ENCODE measurements around the gene BCLAF1. TPM values are rescaled to one million over a fixed set of nuclear protein-coding genes. Genes with fewer than 3 reads are reported as not detected.

The BCLAF1 gene
- total and polyA plus RNA-seq, 9 of the 15 experiments (the other 6 are each of a cell fraction or from before 2014, with no cell fraction given): 65.4 to 286 (median 165) TPM

- TF ChIP-seq, protein P1, sequence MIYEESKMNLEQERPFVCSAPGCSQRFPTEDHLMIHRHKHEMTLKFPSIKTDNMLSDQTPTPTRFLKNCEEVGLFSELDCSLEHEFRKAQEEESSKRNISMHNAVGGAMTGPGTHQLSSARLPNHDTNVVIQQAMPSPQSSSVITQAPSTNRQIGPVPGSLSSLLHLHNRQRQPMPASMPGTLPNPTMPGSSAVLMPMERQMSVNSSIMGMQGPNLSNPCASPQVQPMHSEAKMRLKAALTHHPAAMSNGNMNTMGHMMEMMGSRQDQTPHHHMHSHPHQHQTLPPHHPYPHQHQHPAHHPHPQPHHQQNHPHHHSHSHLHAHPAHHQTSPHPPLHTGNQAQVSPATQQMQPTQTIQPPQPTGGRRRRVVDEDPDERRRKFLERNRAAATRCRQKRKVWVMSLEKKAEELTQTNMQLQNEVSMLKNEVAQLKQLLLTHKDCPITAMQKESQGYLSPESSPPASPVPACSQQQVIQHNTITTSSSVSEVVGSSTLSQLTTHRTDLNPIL (CRISPR knock-in tag; IDR thresholded peaks at IDR 0.05): no peak
- TF ChIP-seq POLR3A (IDR thresholded peaks at IDR 0.05; ENCODE audit: borderline replicate concordance, extremely low read depth, insufficient read depth, insufficient read length) (no peak), MECOM (CRISPR knock-in tag; IDR thresholded peaks at IDR 0.05) (peak; percentile 71), TAF15 (IDR thresholded peaks at IDR 0.05; ENCODE audit: low read depth, low read length) (no peak), NCOA6 (IDR thresholded peaks at IDR 0.05) (no peak), POLR2AphosphoS5 (IDR thresholded peaks at IDR 0.05; ENCODE audit: control insufficient read depth, insufficient read depth, low read depth, low read length) (peak; percentile 48; the same call in 1 of the 2 replicates), KDM5B (IDR thresholded peaks at IDR 0.05; ENCODE audit: insufficient replicate concordance, low read depth, low read length) (peak; percentile 36), ZC3H4 (CRISPR knock-in tag; IDR thresholded peaks at IDR 0.05; ENCODE audit: borderline replicate concordance) (no peak), HNRNPLL (IDR thresholded peaks at IDR 0.05; ENCODE audit: low read depth, low read length, poor library complexity, severe bottlenecking) (no peak), LEF1 (IDR thresholded peaks at IDR 0.05) (peak; percentile 95), TAF9B (IDR thresholded peaks at IDR 0.05; ENCODE audit: partially characterized antibody) (peak; percentile 37), ZNF133 (CRISPR knock-in tag; IDR thresholded peaks at IDR 0.05) (no peak), CBX5 (IDR thresholded peaks at IDR 0.05; ENCODE audit: borderline replicate concordance, low read depth) (no peak), TARDBP (IDR thresholded peaks at IDR 0.05) (no peak), HIVEP1 (CRISPR knock-in tag; IDR thresholded peaks at IDR 0.05) (no peak), FOS (IDR thresholded peaks at IDR 0.05; ENCODE audit: extremely low read depth, insufficient read length) (no peak), GATA2 (CRISPR knock-in tag; IDR thresholded peaks at IDR 0.05) (0 out of 2 replicates have a peak, but pooled peaks have one; percentile 44), STAG1 (CRISPR knock-in tag; IDR thresholded peaks at IDR 0.05; ENCODE audit: borderline replicate concordance) (no peak), MED1 (CRISPR knock-in tag; IDR thresholded peaks at IDR 0.05; ENCODE audit: borderline replicate concordance) (no peak)
- TF ChIP-seq, protein P2, sequence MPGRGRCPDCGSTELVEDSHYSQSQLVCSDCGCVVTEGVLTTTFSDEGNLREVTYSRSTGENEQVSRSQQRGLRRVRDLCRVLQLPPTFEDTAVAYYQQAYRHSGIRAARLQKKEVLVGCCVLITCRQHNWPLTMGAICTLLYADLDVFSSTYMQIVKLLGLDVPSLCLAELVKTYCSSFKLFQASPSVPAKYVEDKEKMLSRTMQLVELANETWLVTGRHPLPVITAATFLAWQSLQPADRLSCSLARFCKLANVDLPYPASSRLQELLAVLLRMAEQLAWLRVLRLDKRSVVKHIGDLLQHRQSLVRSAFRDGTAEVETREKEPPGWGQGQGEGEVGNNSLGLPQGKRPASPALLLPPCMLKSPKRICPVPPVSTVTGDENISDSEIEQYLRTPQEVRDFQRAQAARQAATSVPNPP (IDR thresholded peaks at IDR 0.05; ENCODE audit: borderline replicate concordance, insufficient read depth, insufficient read length): no peak
- TF ChIP-seq, protein P3, sequence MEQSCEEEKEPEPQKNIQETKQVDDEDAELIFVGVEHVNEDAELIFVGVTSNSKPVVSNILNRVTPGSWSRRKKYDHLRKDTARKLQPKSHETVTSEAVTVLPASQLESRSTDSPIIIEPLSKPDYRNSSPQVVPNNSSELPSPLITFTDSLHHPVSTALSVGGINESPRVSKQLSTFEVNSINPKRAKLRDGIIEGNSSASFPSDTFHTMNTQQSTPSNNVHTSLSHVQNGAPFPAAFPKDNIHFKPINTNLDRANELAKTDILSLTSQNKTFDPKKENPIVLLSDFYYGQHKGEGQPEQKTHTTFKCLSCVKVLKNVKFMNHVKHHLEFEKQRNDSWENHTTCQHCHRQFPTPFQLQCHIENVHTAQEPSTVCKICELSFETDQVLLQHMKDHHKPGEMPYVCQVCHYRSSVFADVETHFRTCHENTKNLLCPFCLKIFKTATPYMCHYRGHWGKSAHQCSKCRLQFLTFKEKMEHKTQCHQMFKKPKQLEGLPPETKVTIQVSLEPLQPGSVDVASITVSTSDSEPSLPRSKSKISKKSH (CRISPR knock-in tag; IDR thresholded peaks at IDR 0.05): no peak
- TF ChIP-seq, protein P4, sequence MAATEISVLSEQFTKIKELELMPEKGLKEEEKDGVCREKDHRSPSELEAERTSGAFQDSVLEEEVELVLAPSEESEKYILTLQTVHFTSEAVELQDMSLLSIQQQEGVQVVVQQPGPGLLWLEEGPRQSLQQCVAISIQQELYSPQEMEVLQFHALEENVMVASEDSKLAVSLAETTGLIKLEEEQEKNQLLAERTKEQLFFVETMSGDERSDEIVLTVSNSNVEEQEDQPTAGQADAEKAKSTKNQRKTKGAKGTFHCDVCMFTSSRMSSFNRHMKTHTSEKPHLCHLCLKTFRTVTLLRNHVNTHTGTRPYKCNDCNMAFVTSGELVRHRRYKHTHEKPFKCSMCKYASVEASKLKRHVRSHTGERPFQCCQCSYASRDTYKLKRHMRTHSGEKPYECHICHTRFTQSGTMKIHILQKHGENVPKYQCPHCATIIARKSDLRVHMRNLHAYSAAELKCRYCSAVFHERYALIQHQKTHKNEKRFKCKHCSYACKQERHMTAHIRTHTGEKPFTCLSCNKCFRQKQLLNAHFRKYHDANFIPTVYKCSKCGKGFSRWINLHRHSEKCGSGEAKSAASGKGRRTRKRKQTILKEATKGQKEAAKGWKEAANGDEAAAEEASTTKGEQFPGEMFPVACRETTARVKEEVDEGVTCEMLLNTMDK (IDR thresholded peaks at IDR 0.05; ENCODE audit: borderline replicate concordance, insufficient read depth, low read depth, low read length, poor library complexity, severe bottlenecking): no peak
These were observed 53.0 kb downstream of the BCLAF1 start (continued) for GRCh38 chr6:136236466-136237293.
